HepG2 (cell line): ENCODE data around the gene JPH4. TPM values are rescaled to one million over a fixed set of nuclear protein-coding genes. Genes with fewer than 3 reads are reported as not detected.

Source experiments
- BCL3 ChIP-seq: sonication (generic); formaldehyde crosslinking; IDR thresholded peaks from 2 replicates; pipeline ENCODE4 v1.5.1; 2020; ENCODE audit warnings: mild to moderate bottlenecking, missing genetic modification reagents, moderate library complexity
- BORCS8-MEF2B ChIP-seq: sonication (generic); formaldehyde crosslinking; IDR thresholded peaks from 2 replicates; pipeline ENCODE4 v1.8.0; 2022; ENCODE audit warnings: mild to moderate bottlenecking, missing genetic modification reagents
- CCDC6 ChIP-seq: sonication (generic); formaldehyde crosslinking; IDR thresholded peaks from 2 replicates; pipeline ENCODE4 v1.8.1; 2022; ENCODE audit warnings: mild to moderate bottlenecking, missing genetic modification reagents, moderate library complexity
- IKZF4 ChIP-seq: sonication (generic); formaldehyde crosslinking; IDR thresholded peaks from 2 replicates; pipeline ENCODE4 v1.5.1; 2020; ENCODE audit warnings: borderline replicate concordance, mild to moderate bottlenecking, low read depth, missing genetic modification reagents; ENCODE audit errors: not compliant biosample characterization
- KDM2A ChIP-seq: sonication (generic); formaldehyde crosslinking; IDR thresholded peaks from 2 replicates; pipeline ENCODE4 v1.4.0; 2020; ENCODE audit warnings: low read depth, missing genetic modification reagents, borderline replicate concordance
- MIER3 ChIP-seq: IDR thresholded peaks from 2 replicates; pipeline ENCODE4 v1.6.1; 2016; ENCODE audit warnings: missing compliant biosample characterization, borderline replicate concordance
- NR2C2 ChIP-seq: sonication (generic); formaldehyde crosslinking; IDR thresholded peaks from 2 replicates; pipeline ENCODE4 v1.4.0; 2020; ENCODE audit warnings: missing genetic modification reagents, mild to moderate bottlenecking, moderate library complexity, borderline replicate concordance
- SALL2 ChIP-seq: sonication (generic); formaldehyde crosslinking; IDR thresholded peaks from 2 replicates; pipeline ENCODE4 v1.8.1; 2023; ENCODE audit warnings: mild to moderate bottlenecking, missing genetic modification reagents, inconsistent platforms
- SETDB1 ChIP-seq: sonication (generic); formaldehyde crosslinking; IDR thresholded peaks from 2 replicates; pipeline ENCODE4 v1.5.1; 2020; ENCODE audit warnings: missing genetic modification reagents, mild to moderate bottlenecking, borderline replicate concordance
- SSRP1 ChIP-seq: IDR thresholded peaks from 2 replicates; pipeline ENCODE4 v1.6.1; 2016; ENCODE audit warnings: control low read depth
- TMF1 ChIP-seq: sonication (generic); formaldehyde crosslinking; IDR thresholded peaks from 2 replicates; pipeline ENCODE4 v1.8.1; 2022; ENCODE audit warnings: low read depth, missing genetic modification reagents
- XBP1 ChIP-seq: sonication (generic); formaldehyde crosslinking; IDR thresholded peaks from 2 replicates; pipeline ENCODE4 v1.5.0; 2020; ENCODE audit warnings: missing genetic modification reagents
- YEATS4 ChIP-seq: sonication (generic); formaldehyde crosslinking; IDR thresholded peaks from 2 replicates; pipeline ENCODE4 v1.4.0; 2020; ENCODE audit warnings: missing genetic modification reagents, borderline replicate concordance
- ZBTB21 ChIP-seq: sonication (generic); formaldehyde crosslinking; IDR thresholded peaks from 2 replicates; pipeline ENCODE4 v1.4.0; 2020; ENCODE audit warnings: missing genetic modification reagents
- ZNF138 ChIP-seq: sonication (generic); formaldehyde crosslinking; IDR thresholded peaks from 2 replicates; pipeline ENCODE4 v1.5.0; 2020; ENCODE audit warnings: mild to moderate bottlenecking, low read depth, missing genetic modification reagents
- ZNF180 ChIP-seq: sonication (generic); formaldehyde crosslinking; IDR thresholded peaks from 2 replicates; pipeline ENCODE4 v1.4.0; 2020; ENCODE audit warnings: low read depth, missing genetic modification reagents, borderline replicate concordance
- ZNF224 ChIP-seq: sonication (generic); formaldehyde crosslinking; IDR thresholded peaks from 2 replicates; pipeline ENCODE4 v1.5.0; 2020; ENCODE audit warnings: mild to moderate bottlenecking, missing genetic modification reagents
- ZNF235 ChIP-seq: sonication (generic); formaldehyde crosslinking; IDR thresholded peaks from 2 replicates; pipeline ENCODE4 v1.8.1; 2023; ENCODE audit warnings: mild to moderate bottlenecking, missing genetic modification reagents, borderline replicate concordance
- ZNF570 ChIP-seq: sonication (generic); formaldehyde crosslinking; IDR thresholded peaks from 2 replicates; pipeline ENCODE4 v1.4.0; 2020; ENCODE audit warnings: mild to moderate bottlenecking, missing genetic modification reagents, borderline replicate concordance
- ZNF572 ChIP-seq: sonication (generic); formaldehyde crosslinking; IDR thresholded peaks from 2 replicates; pipeline ENCODE4 v1.5.1; 2020; ENCODE audit warnings: mild to moderate bottlenecking, missing genetic modification reagents
- ZNF589 ChIP-seq: sonication (generic); formaldehyde crosslinking; conservative IDR thresholded peaks from 2 replicates; pipeline ENCODE4 v1.8.0; 2022; ENCODE audit warnings: mild to moderate bottlenecking, moderate library complexity, missing genetic modification reagents
- ZNF737 ChIP-seq: sonication (generic); formaldehyde crosslinking; IDR thresholded peaks from 2 replicates; pipeline ENCODE4 v1.5.0; 2020; ENCODE audit warnings: missing genetic modification reagents, mild to moderate bottlenecking, borderline replicate concordance
- polyA plus RNA-seq, 8 experiments: library from polyadenylated mRNA; depleted of rRNA in 3 of 8; stranded (reverse) in 7 of 8; unstranded in 1 of 8; fragments of >200 nt; fragmentation: Illumina TruSeq in 4 of 8; extraction: Trizol in 4 of 8; gene quantifications; 2 replicates each; pipeline versions ENCODE4 v1.2.1 to v1.2.3, GENCODE V29; 2011 to 2016; ENCODE audit warnings: low read depth in 4 of 8, missing spikeins in 1 of 8, mixed read lengths in 1 of 8; ENCODE audit not compliant: insufficient read depth in 1 of 8
- total RNA-seq, 5 experiments: library from RNA; depleted of rRNA; stranded (reverse); fragments of >200 nt; fragmentation: Illumina TruSeq; extraction: Trizol; gene quantifications; 2 replicates each; pipeline ENCODE4 v1.2.3, GENCODE V29; 2016; ENCODE audit warnings: low read depth in 1 of 5
- TF ChIP-seq, protein P1 (sequence below): sonication (generic); formaldehyde crosslinking; IDR thresholded peaks from 2 replicates; pipeline ENCODE4 v1.4.0; 2020; ENCODE audit warnings: missing genetic modification reagents, borderline replicate concordance
- TF ChIP-seq, protein P2 (sequence below): fragments of 450-650 bp; IDR thresholded peaks from 2 replicates; pipeline ENCODE4 v1.6.1; 2016

Gene JPH4
- total and polyA plus RNA-seq, 2 of the 13 experiments (the other 11 are each of a cell fraction or from before 2014, with no cell fraction given): 0.08 to 0.22 TPM

GRCh38 chr14:23583761-23584526, 5.4 kb upstream of the JPH4 start (continued):
- TF ChIP-seq, protein P1, sequence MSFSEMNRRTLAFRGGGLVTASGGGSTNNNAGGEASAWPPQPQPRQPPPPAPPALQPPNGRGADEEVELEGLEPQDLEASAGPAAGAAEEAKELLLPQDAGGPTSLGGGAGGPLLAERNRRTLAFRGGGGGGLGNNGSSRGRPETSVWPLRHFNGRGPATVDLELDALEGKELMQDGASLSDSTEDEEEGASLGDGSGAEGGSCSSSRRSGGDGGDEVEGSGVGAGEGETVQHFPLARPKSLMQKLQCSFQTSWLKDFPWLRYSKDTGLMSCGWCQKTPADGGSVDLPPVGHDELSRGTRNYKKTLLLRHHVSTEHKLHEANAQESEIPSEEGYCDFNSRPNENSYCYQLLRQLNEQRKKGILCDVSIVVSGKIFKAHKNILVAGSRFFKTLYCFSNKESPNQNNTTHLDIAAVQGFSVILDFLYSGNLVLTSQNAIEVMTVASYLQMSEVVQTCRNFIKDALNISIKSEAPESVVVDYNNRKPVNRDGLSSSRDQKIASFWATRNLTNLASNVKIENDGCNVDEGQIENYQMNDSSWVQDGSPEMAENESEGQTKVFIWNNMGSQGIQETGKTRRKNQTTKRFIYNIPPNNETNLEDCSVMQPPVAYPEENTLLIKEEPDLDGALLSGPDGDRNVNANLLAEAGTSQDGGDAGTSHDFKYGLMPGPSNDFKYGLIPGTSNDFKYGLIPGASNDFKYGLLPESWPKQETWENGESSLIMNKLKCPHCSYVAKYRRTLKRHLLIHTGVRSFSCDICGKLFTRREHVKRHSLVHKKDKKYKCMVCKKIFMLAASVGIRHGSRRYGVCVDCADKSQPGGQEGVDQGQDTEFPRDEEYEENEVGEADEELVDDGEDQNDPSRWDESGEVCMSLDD: peak; percentile 70; the same call in 1 of the 2 replicates
- TF ChIP-seq TMF1: peak; percentile 98
- peak; percentile 74 for TF ChIP-seq YEATS4 (CRISPR knock-in tag)
- TF ChIP-seq IKZF4: peak; percentile 90
- peak; percentile 83; the same call in 1 of the 2 replicates for TF ChIP-seq MIER3 (CRISPR knock-in tag)
- TF ChIP-seq CCDC6 (CRISPR knock-in tag): peak; percentile 85; the same call in 1 of the 2 replicates
- TF ChIP-seq BCL3 (CRISPR knock-in tag): peak; percentile 70; the same call in 1 of the 2 replicates
- peak; percentile 93; the same call in 1 of the 2 replicates for TF ChIP-seq XBP1
- peak; percentile 64; the same call in 1 of the 2 replicates for TF ChIP-seq NR2C2
- peak; percentile 97 for TF ChIP-seq SSRP1 (CRISPR knock-in tag)
- peak; percentile 61 for TF ChIP-seq ZBTB21 (CRISPR knock-in tag)
- peak; percentile 79; the same call in 1 of the 2 replicates for TF ChIP-seq ZNF737 (CRISPR knock-in tag)
- peak; percentile 75 for TF ChIP-seq ZNF570 (CRISPR knock-in tag)
- TF ChIP-seq SALL2: peak; percentile 87
- peak; percentile 56; the same call in 1 of the 2 replicates for TF ChIP-seq SETDB1 (CRISPR knock-in tag)
- 0 out of 2 replicates have a peak, but pooled peaks have one; percentile 34 for TF ChIP-seq ZNF180 (CRISPR knock-in tag)
- peak; percentile 97 for TF ChIP-seq BORCS8-MEF2B (CRISPR knock-in tag)
- TF ChIP-seq ZNF224 (CRISPR knock-in tag): peak; percentile 63; the same call in 1 of the 2 replicates
- TF ChIP-seq ZNF589 (CRISPR knock-in tag): peak; percentile 97
- peak; percentile 79; the same call in 1 of the 2 replicates for TF ChIP-seq ZNF235 (CRISPR knock-in tag)
- peak; percentile 94 for TF ChIP-seq ZNF572
- TF ChIP-seq ZNF138 (CRISPR knock-in tag): peak; percentile 24; the same call in 1 of the 2 replicates
- peak; percentile 85 for TF ChIP-seq KDM2A (CRISPR knock-in tag)
- TF ChIP-seq, protein P2, sequence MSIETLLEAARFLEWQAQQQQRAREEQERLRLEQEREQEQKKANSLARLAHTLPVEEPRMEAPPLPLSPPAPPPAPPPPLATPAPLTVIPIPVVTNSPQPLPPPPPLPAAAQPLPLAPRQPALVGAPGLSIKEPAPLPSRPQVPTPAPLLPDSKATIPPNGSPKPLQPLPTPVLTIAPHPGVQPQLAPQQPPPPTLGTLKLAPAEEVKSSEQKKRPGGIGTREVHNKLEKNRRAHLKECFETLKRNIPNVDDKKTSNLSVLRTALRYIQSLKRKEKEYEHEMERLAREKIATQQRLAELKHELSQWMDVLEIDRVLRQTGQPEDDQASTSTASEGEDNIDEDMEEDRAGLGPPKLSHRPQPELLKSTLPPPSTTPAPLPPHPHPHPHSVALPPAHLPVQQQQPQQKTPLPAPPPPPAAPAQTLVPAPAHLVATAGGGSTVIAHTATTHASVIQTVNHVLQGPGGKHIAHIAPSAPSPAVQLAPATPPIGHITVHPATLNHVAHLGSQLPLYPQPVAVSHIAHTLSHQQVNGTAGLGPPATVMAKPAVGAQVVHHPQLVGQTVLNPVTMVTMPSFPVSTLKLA: peak; percentile 22; the same call in 1 of the 2 replicates
